ENCODE data around the gene IL17A. TPM values are rescaled to one million over a fixed set of nuclear protein-coding genes. Genes with fewer than 3 reads are reported as not detected.
A peak's percentile ranks its signal among the peaks of the same experiment; 100 is the strongest.

Gene IL17A
- total and polyA plus RNA-seq, 8 donors: not detected

GRCh38 chr6:52227495-52227894 lies 41.3 kb downstream of the IL17A start:
- Histone ChIP-seq H3K36me3 (no peaks in the 10 kb centered on the region), H3K27ac (no peak overlapping the region), H3K4me1 (no peaks in the 10 kb centered on the region), H3K27me3 (no peaks in the 10 kb centered on the region), H3K4me3 (no peak overlapping the region), H3K9me3 (no peaks in the 10 kb centered on the region)
- TF ChIP-seq, protein P1, sequence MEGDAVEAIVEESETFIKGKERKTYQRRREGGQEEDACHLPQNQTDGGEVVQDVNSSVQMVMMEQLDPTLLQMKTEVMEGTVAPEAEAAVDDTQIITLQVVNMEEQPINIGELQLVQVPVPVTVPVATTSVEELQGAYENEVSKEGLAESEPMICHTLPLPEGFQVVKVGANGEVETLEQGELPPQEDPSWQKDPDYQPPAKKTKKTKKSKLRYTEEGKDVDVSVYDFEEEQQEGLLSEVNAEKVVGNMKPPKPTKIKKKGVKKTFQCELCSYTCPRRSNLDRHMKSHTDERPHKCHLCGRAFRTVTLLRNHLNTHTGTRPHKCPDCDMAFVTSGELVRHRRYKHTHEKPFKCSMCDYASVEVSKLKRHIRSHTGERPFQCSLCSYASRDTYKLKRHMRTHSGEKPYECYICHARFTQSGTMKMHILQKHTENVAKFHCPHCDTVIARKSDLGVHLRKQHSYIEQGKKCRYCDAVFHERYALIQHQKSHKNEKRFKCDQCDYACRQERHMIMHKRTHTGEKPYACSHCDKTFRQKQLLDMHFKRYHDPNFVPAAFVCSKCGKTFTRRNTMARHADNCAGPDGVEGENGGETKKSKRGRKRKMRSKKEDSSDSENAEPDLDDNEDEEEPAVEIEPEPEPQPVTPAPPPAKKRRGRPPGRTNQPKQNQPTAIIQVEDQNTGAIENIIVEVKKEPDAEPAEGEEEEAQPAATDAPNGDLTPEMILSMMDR (IDR thresholded peaks at IDR 0.05): no peak
- no peak for ATAC-seq
- intact Hi-C loops (cut with DNase I): no loop called here
- DNase-seq: no peak

GRCh38 chr6:52230685-52231084 lies 44.5 kb downstream of the IL17A start:
- Histone ChIP-seq H3K36me3 (no peaks in the 10 kb centered on the region), H3K4me1 (no peaks in the 10 kb centered on the region), H3K9me3 (no peaks in the 10 kb centered on the region), H3K27me3 (no peaks in the 10 kb centered on the region), H3K4me3 (no peak overlapping the region), H3K27ac (no peak overlapping the region)
- no peak for DNase-seq
- TF ChIP-seq, protein P1 (IDR thresholded peaks at IDR 0.05): no peak
- intact Hi-C loops (cut with DNase I): no loop called here
- ATAC-seq: no peak

- TF ChIP-seq, protein P1 (IDR thresholded peaks at IDR 0.05): no peak
- intact Hi-C loops (cut with DNase I): no loop called here
Measured at GRCh38 chr6:52231406-52232127, 45.4 kb downstream of the IL17A start.

DNA sequence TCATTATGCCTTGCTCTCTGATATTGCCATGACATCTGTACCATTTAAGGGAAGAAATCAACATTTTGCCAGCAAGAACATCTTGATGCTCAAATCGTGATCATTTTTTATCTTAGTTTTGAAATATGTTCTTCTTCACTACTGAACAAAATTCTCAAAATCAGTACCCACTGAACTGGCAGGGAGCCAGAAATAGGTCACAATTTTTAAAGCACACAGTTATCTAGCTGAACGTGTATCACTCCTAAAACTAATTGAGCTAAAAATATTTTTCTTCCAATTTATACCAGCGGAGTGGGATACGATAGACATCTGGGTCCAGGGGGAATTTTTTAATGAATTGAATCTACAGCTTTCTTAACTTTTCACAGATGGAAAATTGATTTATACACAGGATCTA lies 46.8 kb downstream of the IL17A start:
- no peak overlapping the region for H3K4me3 ChIP-seq
- intact Hi-C loops (cut with DNase I): no loop called here
- no peaks in the 10 kb centered on the region for H3K4me1 ChIP-seq
- no peak overlapping the region for H3K27ac ChIP-seq
- H3K9me3 ChIP-seq: no peaks in the 10 kb centered on the region
- no peak for ATAC-seq
- no peaks in the 10 kb centered on the region for H3K36me3 ChIP-seq
- H3K27me3 ChIP-seq: no peaks in the 10 kb centered on the region
- TF ChIP-seq, protein P1 (IDR thresholded peaks at IDR 0.05): no peak
- DNase-seq: no peak

More at GRCh38 chr6:52231406-52232127, 45.4 kb downstream of the IL17A start:
- no peaks in the 10 kb centered on the region for H3K36me3 ChIP-seq
- no peaks in the 10 kb centered on the region for H3K27me3 ChIP-seq
- no peak overlapping the region for H3K27ac ChIP-seq
- ATAC-seq: no peak
- no peaks in the 10 kb centered on the region for H3K4me1 ChIP-seq
- DNase-seq: no peak
- H3K4me3 ChIP-seq: no peak overlapping the region
- no peaks in the 10 kb centered on the region for H3K9me3 ChIP-seq

GRCh38 chr6:52233975-52234823 lies 48.0 kb downstream of the IL17A start:
- DNase-seq (peak in 1 of 4 donors; percentile 22), ATAC-seq (peak; percentile 88)
- no peak overlapping the region for H3K4me3 ChIP-seq
- H3K27me3 ChIP-seq: no peaks in the 10 kb centered on the region
- no peaks in the 10 kb centered on the region for H3K4me1 ChIP-seq
- TF ChIP-seq, protein P1 (IDR thresholded peaks at IDR 0.05): peak; percentile 10 to 34
- H3K27ac ChIP-seq: no peak overlapping the region
- intact Hi-C loops (cut with DNase I): no loop called here
- H3K36me3 ChIP-seq: no peaks in the 10 kb centered on the region
- no peaks in the 10 kb centered on the region for H3K9me3 ChIP-seq

All from left lung (tissue), 10 donors.